SK-N-SH (cell line): Measurements from ENCODE around the gene KIAA0232. TPM values are rescaled to one million over a fixed set of nuclear protein-coding genes. Genes with fewer than 3 reads are reported as not detected.

ENCODE experiments used
- CTCF ChIA-PET: fragments of 300-600, 350-600 bp; formaldehyde crosslinking; extraction: SDS; loops from one replicate; lab custom pipeline; 2021; lab: Yijun Ruan, JAX
- POLR2A ChIA-PET: fragments of 350-600 bp; sonication (Branson Sonifier 250); formaldehyde crosslinking; extraction: SDS; loops from one replicate; lab custom pipeline; 2020; ENCODE audit warnings: antibody characterized with exemption, inconsistent platforms; lab: Yijun Ruan, JAX
- DNase-seq: peaks from one replicate; pipeline ENCODE4 v3.0.0; 2012
- H2AFZ ChIP-seq: fragments of 200-600 bp; sonication (generic); 2 replicates; pipeline ENCODE4 v1.8.1; 2016; ENCODE audit warnings: antibody characterized with exemption, mild to moderate bottlenecking, low read depth
- H3F3A ChIP-seq: fragments of 200-600 bp; sonication (generic); replicated peaks from 2 replicates; pipeline ENCODE3; 2016; ENCODE audit warnings: antibody characterized with exemption, mild to moderate bottlenecking; ENCODE audit not compliant: insufficient read depth
- H3K27ac ChIP-seq, 2 experiments: fragments of 200-500 bp in 1 of 2; fragments of 200-600 bp in 1 of 2; sonication (Bioruptor generic) in 1 of 2; sonication (generic), shearing (Covaris generic) in 1 of 2; 2 replicates each; pipeline versions ENCODE4 v1.5.1 to v1.6.1; 2014 to 2016; ENCODE audit warnings: low read depth in 2 of 2, inconsistent platforms in 1 of 2, low read length in 1 of 2, mild to moderate bottlenecking in 1 of 2, mixed read lengths in 1 of 2
- H3K27me3 ChIP-seq: fragments of 200-600 bp; sonication (generic), shearing (Covaris generic); 2 replicates; pipeline ENCODE4 v1.6.1; 2016; ENCODE audit warnings: mixed run types; ENCODE audit not compliant: insufficient read depth
- H3K36me3 ChIP-seq, 2 experiments: fragments of 200-500 bp in 1 of 2; fragments of 200-600 bp in 1 of 2; sonication (Bioruptor generic) in 1 of 2; sonication (generic) in 1 of 2; replicated peaks in 1 of 2; 2 replicates each; pipeline versions ENCODE3 to v1.5.1; 2014 to 2016; ENCODE audit warnings: low read length in 1 of 2, mild to moderate bottlenecking in 1 of 2; ENCODE audit not compliant: insufficient read depth in 2 of 2, control insufficient read depth in 1 of 2
- H3K4me1 ChIP-seq, 2 experiments: fragments of 200-500 bp in 1 of 2; fragments of 200-600 bp in 1 of 2; sonication (Bioruptor generic) in 1 of 2; sonication (generic), shearing (Covaris generic) in 1 of 2; 2 replicates each; pipeline versions ENCODE4 v1.5.1 to v1.6.1; 2014 to 2016; ENCODE audit warnings: low read depth in 1 of 2, low read length in 1 of 2, mixed run types in 1 of 2; ENCODE audit not compliant: insufficient read depth in 2 of 2, control insufficient read depth in 1 of 2
- H3K4me2 ChIP-seq: fragments of 200-600 bp; sonication (generic), shearing (Covaris generic); 2 replicates; pipeline ENCODE4 v1.6.1; 2017; ENCODE audit warnings: mixed run types
- H3K4me3 ChIP-seq, 2 experiments: fragments of 200-500 bp in 1 of 2; fragments of 200-600 bp in 1 of 2; sonication (Bioruptor generic) in 1 of 2; sonication (generic), shearing (Covaris generic) in 1 of 2; 2 replicates each; pipeline versions ENCODE4 v1.5.1 to v1.8.1; 2014 to 2016; ENCODE audit warnings: low read depth in 2 of 2, inconsistent platforms in 1 of 2, low read length in 1 of 2, mild to moderate bottlenecking in 1 of 2, mixed read lengths in 1 of 2, moderate library complexity in 1 of 2
- H3K79me2 ChIP-seq: fragments of 200-600 bp; sonication (generic); 2 replicates; pipeline ENCODE4 v1.8.1; 2017; ENCODE audit warnings: mild to moderate bottlenecking; ENCODE audit not compliant: insufficient read depth
- H3K9ac ChIP-seq: fragments of 200-600 bp; sonication (generic); 2 replicates; pipeline ENCODE4 v1.6.1; 2017; ENCODE audit warnings: mixed run types
- H3K9me2 ChIP-seq: fragments of 200-600 bp; sonication (generic); 2 replicates; pipeline ENCODE4 v1.6.1; 2017; ENCODE audit warnings: mixed run types
- H3K9me3 ChIP-seq: fragments of 200-600 bp; sonication (generic); 2 replicates; pipeline ENCODE4 v1.6.1; 2017; ENCODE audit warnings: mixed run types, mild to moderate bottlenecking, moderate library complexity
- H4K20me1 ChIP-seq: fragments of 200-600 bp; sonication (generic); 2 replicates; pipeline ENCODE4 v1.6.1; 2017; ENCODE audit warnings: mild to moderate bottlenecking, mixed run types; ENCODE audit not compliant: insufficient read depth
- EP300 ChIP-seq, 2 experiments: IDR thresholded peaks; 2 replicates each; pipeline versions ENCODE4 v1.4.0 to v1.6.1; 2012; ENCODE audit warnings: borderline replicate concordance in 1 of 2, low read depth in 1 of 2, low read length in 1 of 2
- FOXM1 ChIP-seq: IDR thresholded peaks from 2 replicates; pipeline ENCODE4 v1.4.0; 2012; ENCODE audit warnings: low read depth, mild to moderate bottlenecking
- GABPA ChIP-seq: IDR thresholded peaks from 2 replicates; pipeline ENCODE4 v1.4.0; 2012; ENCODE audit warnings: low read depth, mild to moderate bottlenecking
- GATA2 ChIP-seq: sonication (generic); formaldehyde crosslinking; IDR thresholded peaks from 2 replicates; pipeline ENCODE4 v1.5.0; 2020; ENCODE audit warnings: mild to moderate bottlenecking, missing genetic modification reagents
- MAX ChIP-seq: IDR thresholded peaks from 2 replicates; pipeline ENCODE4 v1.4.0; 2012; ENCODE audit warnings: low read depth
- MEF2A ChIP-seq: IDR thresholded peaks from 2 replicates; pipeline ENCODE4 v1.4.0; 2012; ENCODE audit warnings: low read depth, borderline replicate concordance
- MXI1 ChIP-seq: IDR thresholded peaks from 2 replicates; pipeline ENCODE4 v1.6.1; 2012; ENCODE audit warnings: mild to moderate bottlenecking, low read depth, low read length, improper control_type of control experiment
- NRF1 ChIP-seq: IDR thresholded peaks from 2 replicates; pipeline ENCODE4 v1.6.1; 2012; ENCODE audit warnings: low read depth, mild to moderate bottlenecking, low read length
- POLR2AphosphoS5 ChIP-seq: IDR thresholded peaks from 2 replicates; pipeline ENCODE4 v1.6.1; 2012; ENCODE audit warnings: low read depth, low read length
- RCOR1 ChIP-seq: fragments of 150-350 bp; IDR thresholded peaks from 2 replicates; pipeline ENCODE4 v1.6.1; 2017; ENCODE audit warnings: antibody characterized with exemption, low read length
- WGBS: methylation state at CpG from one replicate; pipeline ENCODE4 v1.1.6; 2017; ENCODE audit warnings: low lambda C conversion rate; 5-methylcytosine and 5-hydroxymethylcytosine counted together
- polyA plus RNA-seq, 3 experiments: library from polyadenylated mRNA; depleted of rRNA; stranded (reverse); fragments of >200 nt; gene quantifications; 2 replicates each; pipeline ENCODE4 v1.2.3, GENCODE V29; 2012
- TF ChIP-seq, protein P1 (sequence below): fragments of 150-350 bp; IDR thresholded peaks from 2 replicates; pipeline ENCODE4 v1.6.1; 2016; ENCODE audit warnings: mild to moderate bottlenecking, low read depth, low read length
- TF ChIP-seq, protein P2 (sequence below): fragments of 200-600 bp; sonication (generic); IDR thresholded peaks from 2 replicates; pipeline ENCODE4 v1.6.1; 2017; ENCODE audit warnings: antibody characterized with exemption, mild to moderate bottlenecking, moderate library complexity
- TF ChIP-seq, protein P3 (sequence below): IDR thresholded peaks from 2 replicates; pipeline ENCODE4; 2012

KIAA0232 gene
- polyA plus RNA-seq, 1 of the 3 experiments (the other 2 are of a cell fraction), result 5.7 TPM

DNA sequence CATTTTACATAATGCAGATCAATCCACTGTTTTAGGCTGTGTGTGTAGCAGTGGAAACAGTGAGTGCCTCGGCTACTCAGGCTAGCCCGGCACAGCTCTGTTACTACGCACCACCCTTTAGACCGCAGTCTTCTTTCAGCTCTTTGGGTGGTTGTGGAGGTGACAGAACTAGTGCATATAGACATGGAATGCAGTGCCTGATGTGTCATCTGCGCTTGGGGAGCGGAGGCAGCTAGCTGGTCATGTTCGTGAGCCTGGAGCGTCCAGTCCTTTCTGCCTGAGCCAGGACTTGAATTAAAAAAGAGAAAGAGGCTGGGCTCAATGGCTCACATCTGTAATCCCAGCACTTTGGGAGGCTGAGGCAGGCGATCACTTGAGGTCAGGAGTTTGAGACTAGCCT lies 131.9 kb downstream of the KIAA0232 start:
- POLR2A ChIA-PET, result no interaction called here
- CTCF ChIA-PET, result interaction anchor here (0.9 to 1.1 kb wide), 2 partner anchors 187 to 194 kb away, joined by 3 to 4 read pairs; no protein-coding TSS in a partner anchor
- H3K9me3 ChIP-seq, result no peaks in the 10 kb centered on the region

More for the DNA sequence above, 131.9 kb downstream of the KIAA0232 start:
- Histone ChIP-seq H3K9me2 (no peaks in the 10 kb centered on the region), H3K36me3 (no peaks in the 10 kb centered on the region), H3K79me2 (peaks cover 26% of the 10 kb centered on the region), H2AFZ (no peak overlapping the region), H3K27ac (no peak overlapping the region), H3K27me3 (no peaks in the 10 kb centered on the region), H3K4me3 (no peak overlapping the region), H3F3A (no peaks in the 10 kb centered on the region), H4K20me1 (peaks cover 7% of the 10 kb centered on the region; the same call in 1 of the 2 replicates), H3K4me2 (no peak overlapping the region), H3K4me1 (peaks cover 12 to 40% of the 10 kb centered on the region in 2 experiments; a peak in 2 of 4 replicates), H3K9ac (no peak overlapping the region)
- no peak for DNase-seq
- 89% methylated on average over 9 of the region's 9 CpGs for WGBS
- TF ChIP-seq MEF2A (no peak), RCOR1 (no peak), MXI1 (no peak), EP300 (IDR thresholded peaks at IDR 0.05; ENCODE audit: borderline replicate concordance in 1 of 2, low read depth in 1 of 2, low read length in 1 of 2) (no peak), MAX (no peak), NRF1 (no peak), FOXM1 (no peak), POLR2AphosphoS5 (no peak), GABPA (no peak), GATA2 (CRISPR knock-in tag) (no peak)
- TF ChIP-seq, protein P1, sequence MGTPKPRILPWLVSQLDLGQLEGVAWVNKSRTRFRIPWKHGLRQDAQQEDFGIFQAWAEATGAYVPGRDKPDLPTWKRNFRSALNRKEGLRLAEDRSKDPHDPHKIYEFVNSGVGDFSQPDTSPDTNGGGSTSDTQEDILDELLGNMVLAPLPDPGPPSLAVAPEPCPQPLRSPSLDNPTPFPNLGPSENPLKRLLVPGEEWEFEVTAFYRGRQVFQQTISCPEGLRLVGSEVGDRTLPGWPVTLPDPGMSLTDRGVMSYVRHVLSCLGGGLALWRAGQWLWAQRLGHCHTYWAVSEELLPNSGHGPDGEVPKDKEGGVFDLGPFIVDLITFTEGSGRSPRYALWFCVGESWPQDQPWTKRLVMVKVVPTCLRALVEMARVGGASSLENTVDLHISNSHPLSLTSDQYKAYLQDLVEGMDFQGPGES, result no peak
- TF ChIP-seq, protein P2, sequence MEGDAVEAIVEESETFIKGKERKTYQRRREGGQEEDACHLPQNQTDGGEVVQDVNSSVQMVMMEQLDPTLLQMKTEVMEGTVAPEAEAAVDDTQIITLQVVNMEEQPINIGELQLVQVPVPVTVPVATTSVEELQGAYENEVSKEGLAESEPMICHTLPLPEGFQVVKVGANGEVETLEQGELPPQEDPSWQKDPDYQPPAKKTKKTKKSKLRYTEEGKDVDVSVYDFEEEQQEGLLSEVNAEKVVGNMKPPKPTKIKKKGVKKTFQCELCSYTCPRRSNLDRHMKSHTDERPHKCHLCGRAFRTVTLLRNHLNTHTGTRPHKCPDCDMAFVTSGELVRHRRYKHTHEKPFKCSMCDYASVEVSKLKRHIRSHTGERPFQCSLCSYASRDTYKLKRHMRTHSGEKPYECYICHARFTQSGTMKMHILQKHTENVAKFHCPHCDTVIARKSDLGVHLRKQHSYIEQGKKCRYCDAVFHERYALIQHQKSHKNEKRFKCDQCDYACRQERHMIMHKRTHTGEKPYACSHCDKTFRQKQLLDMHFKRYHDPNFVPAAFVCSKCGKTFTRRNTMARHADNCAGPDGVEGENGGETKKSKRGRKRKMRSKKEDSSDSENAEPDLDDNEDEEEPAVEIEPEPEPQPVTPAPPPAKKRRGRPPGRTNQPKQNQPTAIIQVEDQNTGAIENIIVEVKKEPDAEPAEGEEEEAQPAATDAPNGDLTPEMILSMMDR, result no peak
- TF ChIP-seq, protein P3, sequence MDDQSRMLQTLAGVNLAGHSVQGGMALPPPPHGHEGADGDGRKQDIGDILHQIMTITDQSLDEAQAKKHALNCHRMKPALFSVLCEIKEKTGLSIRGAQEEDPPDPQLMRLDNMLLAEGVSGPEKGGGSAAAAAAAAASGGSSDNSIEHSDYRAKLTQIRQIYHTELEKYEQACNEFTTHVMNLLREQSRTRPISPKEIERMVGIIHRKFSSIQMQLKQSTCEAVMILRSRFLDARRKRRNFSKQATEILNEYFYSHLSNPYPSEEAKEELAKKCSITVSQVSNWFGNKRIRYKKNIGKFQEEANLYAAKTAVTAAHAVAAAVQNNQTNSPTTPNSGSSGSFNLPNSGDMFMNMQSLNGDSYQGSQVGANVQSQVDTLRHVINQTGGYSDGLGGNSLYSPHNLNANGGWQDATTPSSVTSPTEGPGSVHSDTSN, result no peak
